SK-N-SH (cell line): Measurements from ENCODE around the gene OXCT1. TPM values are rescaled to one million over a fixed set of nuclear protein-coding genes. Genes with fewer than 3 reads are reported as not detected.

ENCODE experiments used
- CTCF ChIA-PET: fragments of 300-600, 350-600 bp; formaldehyde crosslinking; extraction: SDS; loops from one replicate; lab custom pipeline; 2021; lab: Yijun Ruan, JAX
- POLR2A ChIA-PET: fragments of 350-600 bp; sonication (Branson Sonifier 250); formaldehyde crosslinking; extraction: SDS; loops from one replicate; lab custom pipeline; 2020; ENCODE audit warnings: antibody characterized with exemption, inconsistent platforms; lab: Yijun Ruan, JAX
- DNase-seq: peaks from one replicate; pipeline ENCODE4 v3.0.0; 2012
- H2AFZ ChIP-seq: fragments of 200-600 bp; sonication (generic); 2 replicates; pipeline ENCODE4 v1.8.1; 2016; ENCODE audit warnings: antibody characterized with exemption, mild to moderate bottlenecking, low read depth
- H3F3A ChIP-seq: fragments of 200-600 bp; sonication (generic); replicated peaks from 2 replicates; pipeline ENCODE3; 2016; ENCODE audit warnings: antibody characterized with exemption, mild to moderate bottlenecking; ENCODE audit not compliant: insufficient read depth
- H3K27ac ChIP-seq, 2 experiments: fragments of 200-500 bp in 1 of 2; fragments of 200-600 bp in 1 of 2; sonication (Bioruptor generic) in 1 of 2; sonication (generic), shearing (Covaris generic) in 1 of 2; 2 replicates each; pipeline versions ENCODE4 v1.5.1 to v1.6.1; 2014 to 2016; ENCODE audit warnings: low read depth in 2 of 2, inconsistent platforms in 1 of 2, low read length in 1 of 2, mild to moderate bottlenecking in 1 of 2, mixed read lengths in 1 of 2
- H3K27me3 ChIP-seq: fragments of 200-600 bp; sonication (generic), shearing (Covaris generic); 2 replicates; pipeline ENCODE4 v1.6.1; 2016; ENCODE audit warnings: mixed run types; ENCODE audit not compliant: insufficient read depth
- H3K36me3 ChIP-seq, 2 experiments: fragments of 200-500 bp in 1 of 2; fragments of 200-600 bp in 1 of 2; sonication (Bioruptor generic) in 1 of 2; sonication (generic) in 1 of 2; replicated peaks in 1 of 2; 2 replicates each; pipeline versions ENCODE3 to v1.5.1; 2014 to 2016; ENCODE audit warnings: low read length in 1 of 2, mild to moderate bottlenecking in 1 of 2; ENCODE audit not compliant: insufficient read depth in 2 of 2, control insufficient read depth in 1 of 2
- H3K4me1 ChIP-seq, 2 experiments: fragments of 200-500 bp in 1 of 2; fragments of 200-600 bp in 1 of 2; sonication (Bioruptor generic) in 1 of 2; sonication (generic), shearing (Covaris generic) in 1 of 2; 2 replicates each; pipeline versions ENCODE4 v1.5.1 to v1.6.1; 2014 to 2016; ENCODE audit warnings: low read depth in 1 of 2, low read length in 1 of 2, mixed run types in 1 of 2; ENCODE audit not compliant: insufficient read depth in 2 of 2, control insufficient read depth in 1 of 2
- H3K4me2 ChIP-seq: fragments of 200-600 bp; sonication (generic), shearing (Covaris generic); 2 replicates; pipeline ENCODE4 v1.6.1; 2017; ENCODE audit warnings: mixed run types
- H3K4me3 ChIP-seq, 2 experiments: fragments of 200-500 bp in 1 of 2; fragments of 200-600 bp in 1 of 2; sonication (Bioruptor generic) in 1 of 2; sonication (generic), shearing (Covaris generic) in 1 of 2; 2 replicates each; pipeline versions ENCODE4 v1.5.1 to v1.8.1; 2014 to 2016; ENCODE audit warnings: low read depth in 2 of 2, inconsistent platforms in 1 of 2, low read length in 1 of 2, mild to moderate bottlenecking in 1 of 2, mixed read lengths in 1 of 2, moderate library complexity in 1 of 2
- H3K79me2 ChIP-seq: fragments of 200-600 bp; sonication (generic); 2 replicates; pipeline ENCODE4 v1.8.1; 2017; ENCODE audit warnings: mild to moderate bottlenecking; ENCODE audit not compliant: insufficient read depth
- H3K9ac ChIP-seq: fragments of 200-600 bp; sonication (generic); 2 replicates; pipeline ENCODE4 v1.6.1; 2017; ENCODE audit warnings: mixed run types
- H3K9me2 ChIP-seq: fragments of 200-600 bp; sonication (generic); 2 replicates; pipeline ENCODE4 v1.6.1; 2017; ENCODE audit warnings: mixed run types
- H3K9me3 ChIP-seq: fragments of 200-600 bp; sonication (generic); 2 replicates; pipeline ENCODE4 v1.6.1; 2017; ENCODE audit warnings: mixed run types, mild to moderate bottlenecking, moderate library complexity
- H4K20me1 ChIP-seq: fragments of 200-600 bp; sonication (generic); 2 replicates; pipeline ENCODE4 v1.6.1; 2017; ENCODE audit warnings: mild to moderate bottlenecking, mixed run types; ENCODE audit not compliant: insufficient read depth
- CHD2 ChIP-seq: fragments of 150-350 bp; IDR thresholded peaks from 2 replicates; pipeline ENCODE4 v1.6.1; 2018; ENCODE audit warnings: low read length; ENCODE audit not compliant: partially characterized antibody
- ELF1 ChIP-seq: IDR thresholded peaks from 2 replicates; pipeline ENCODE4 v1.4.0; 2012
- EP300 ChIP-seq, 2 experiments: IDR thresholded peaks; 2 replicates each; pipeline versions ENCODE4 v1.4.0 to v1.6.1; 2012; ENCODE audit warnings: borderline replicate concordance in 1 of 2, low read depth in 1 of 2, low read length in 1 of 2
- EZH2phosphoT487 ChIP-seq: fragments of 200-600 bp; sonication (generic); IDR thresholded peaks from 2 replicates; pipeline ENCODE4 v1.6.1; 2017; ENCODE audit warnings: low read depth, mixed run types, mild to moderate bottlenecking, antibody characterized with exemption, moderate library complexity, borderline replicate concordance
- FOXJ3 ChIP-seq: sonication (generic); formaldehyde crosslinking; IDR thresholded peaks from 2 replicates; pipeline ENCODE4 v1.5.1; 2020; ENCODE audit warnings: mild to moderate bottlenecking, missing genetic modification reagents
- FOXM1 ChIP-seq: IDR thresholded peaks from 2 replicates; pipeline ENCODE4 v1.4.0; 2012; ENCODE audit warnings: low read depth, mild to moderate bottlenecking
- GABPA ChIP-seq: IDR thresholded peaks from 2 replicates; pipeline ENCODE4 v1.4.0; 2012; ENCODE audit warnings: low read depth, mild to moderate bottlenecking
- GATA2 ChIP-seq: sonication (generic); formaldehyde crosslinking; IDR thresholded peaks from 2 replicates; pipeline ENCODE4 v1.5.0; 2020; ENCODE audit warnings: mild to moderate bottlenecking, missing genetic modification reagents
- JUND ChIP-seq: IDR thresholded peaks from 2 replicates; pipeline ENCODE4 v1.4.0; 2012
- MEF2A ChIP-seq: IDR thresholded peaks from 2 replicates; pipeline ENCODE4 v1.4.0; 2012; ENCODE audit warnings: low read depth, borderline replicate concordance
- NRF1 ChIP-seq: IDR thresholded peaks from 2 replicates; pipeline ENCODE4 v1.6.1; 2012; ENCODE audit warnings: low read depth, mild to moderate bottlenecking, low read length
- RAD21 ChIP-seq: IDR thresholded peaks from 2 replicates; pipeline ENCODE4 v1.6.1; 2012; ENCODE audit warnings: mild to moderate bottlenecking, low read length
- RFX5 ChIP-seq: IDR thresholded peaks from 2 replicates; pipeline ENCODE4 v1.6.1; 2012; ENCODE audit warnings: mild to moderate bottlenecking, improper control_type of control experiment, low read length
- SIN3A ChIP-seq: IDR thresholded peaks from 2 replicates; pipeline ENCODE4 v1.6.1; 2012; ENCODE audit warnings: low read depth, mild to moderate bottlenecking, low read length, moderate library complexity, borderline replicate concordance
- TEAD4 ChIP-seq: IDR thresholded peaks from 2 replicates; pipeline ENCODE4 v1.4.0; 2012; ENCODE audit warnings: mild to moderate bottlenecking, borderline replicate concordance; ENCODE audit not compliant: insufficient read depth
- WGBS: methylation state at CpG from one replicate; pipeline ENCODE4 v1.1.6; 2017; ENCODE audit warnings: low lambda C conversion rate; 5-methylcytosine and 5-hydroxymethylcytosine counted together
- polyA plus RNA-seq, 3 experiments: library from polyadenylated mRNA; depleted of rRNA; stranded (reverse); fragments of >200 nt; gene quantifications; 2 replicates each; pipeline ENCODE4 v1.2.3, GENCODE V29; 2012
- TF ChIP-seq, protein P1 (sequence below): fragments of 150-350 bp; IDR thresholded peaks from 2 replicates; pipeline ENCODE4 v1.6.1; 2017; ENCODE audit warnings: antibody characterized with exemption, low read length, low read depth, borderline replicate concordance
- TF ChIP-seq, protein P2 (sequence below): IDR thresholded peaks from 2 replicates; pipeline ENCODE4 v1.4.0; 2012; ENCODE audit warnings: low read depth, borderline replicate concordance
- TF ChIP-seq, protein P3 (sequence below): IDR thresholded peaks from 2 replicates; pipeline ENCODE4 v1.4.0; 2012; ENCODE audit warnings: low read depth, borderline replicate concordance
- TF ChIP-seq, protein P4 (sequence below): IDR thresholded peaks from 2 replicates; pipeline ENCODE4 v1.4.0; 2012; ENCODE audit warnings: low read depth
- TF ChIP-seq, protein P5 (sequence below): fragments of 200-600 bp; sonication (generic); IDR thresholded peaks from 2 replicates; pipeline ENCODE4 v1.6.1; 2017; ENCODE audit warnings: antibody characterized with exemption, mild to moderate bottlenecking, moderate library complexity

Gene OXCT1
- polyA plus RNA-seq, 1 of the 3 experiments (the other 2 are of a cell fraction), result 11.7 TPM

DNA sequence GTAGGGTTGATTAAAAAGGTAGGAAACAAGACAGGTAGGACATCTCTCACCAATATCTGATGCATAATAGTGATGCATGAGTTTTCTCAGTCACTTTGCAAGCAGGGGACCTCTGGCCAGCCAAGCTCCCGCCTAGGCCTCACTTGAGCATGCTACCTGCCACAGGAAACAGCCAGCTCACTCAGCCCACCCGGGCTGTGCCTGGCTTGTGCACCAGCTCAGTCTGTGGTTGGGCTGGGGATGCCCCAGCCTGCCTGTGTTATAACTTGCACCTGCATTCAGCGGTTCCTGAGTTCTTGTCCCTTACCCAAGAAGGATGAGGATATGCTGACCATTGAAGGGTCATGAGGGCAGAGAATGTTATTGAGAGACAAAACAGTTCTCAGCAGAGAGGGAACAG lies 187.0 kb downstream of the OXCT1 start:
- 18% methylated on average over 3 of the region's 3 CpGs for WGBS
- H3F3A ChIP-seq, result no peaks in the 10 kb centered on the region
- no peaks in the 10 kb centered on the region for H3K9me2 ChIP-seq
- TF ChIP-seq TEAD4 (no peak), JUND (no peak), FOXJ3 (CRISPR knock-in tag) (no peak), MEF2A (no peak), RFX5 (no peak)
- TF ChIP-seq, protein P1, sequence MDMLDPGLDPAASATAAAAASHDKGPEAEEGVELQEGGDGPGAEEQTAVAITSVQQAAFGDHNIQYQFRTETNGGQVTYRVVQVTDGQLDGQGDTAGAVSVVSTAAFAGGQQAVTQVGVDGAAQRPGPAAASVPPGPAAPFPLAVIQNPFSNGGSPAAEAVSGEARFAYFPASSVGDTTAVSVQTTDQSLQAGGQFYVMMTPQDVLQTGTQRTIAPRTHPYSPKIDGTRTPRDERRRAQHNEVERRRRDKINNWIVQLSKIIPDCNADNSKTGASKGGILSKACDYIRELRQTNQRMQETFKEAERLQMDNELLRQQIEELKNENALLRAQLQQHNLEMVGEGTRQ, result no peak
- TF ChIP-seq, protein P2, sequence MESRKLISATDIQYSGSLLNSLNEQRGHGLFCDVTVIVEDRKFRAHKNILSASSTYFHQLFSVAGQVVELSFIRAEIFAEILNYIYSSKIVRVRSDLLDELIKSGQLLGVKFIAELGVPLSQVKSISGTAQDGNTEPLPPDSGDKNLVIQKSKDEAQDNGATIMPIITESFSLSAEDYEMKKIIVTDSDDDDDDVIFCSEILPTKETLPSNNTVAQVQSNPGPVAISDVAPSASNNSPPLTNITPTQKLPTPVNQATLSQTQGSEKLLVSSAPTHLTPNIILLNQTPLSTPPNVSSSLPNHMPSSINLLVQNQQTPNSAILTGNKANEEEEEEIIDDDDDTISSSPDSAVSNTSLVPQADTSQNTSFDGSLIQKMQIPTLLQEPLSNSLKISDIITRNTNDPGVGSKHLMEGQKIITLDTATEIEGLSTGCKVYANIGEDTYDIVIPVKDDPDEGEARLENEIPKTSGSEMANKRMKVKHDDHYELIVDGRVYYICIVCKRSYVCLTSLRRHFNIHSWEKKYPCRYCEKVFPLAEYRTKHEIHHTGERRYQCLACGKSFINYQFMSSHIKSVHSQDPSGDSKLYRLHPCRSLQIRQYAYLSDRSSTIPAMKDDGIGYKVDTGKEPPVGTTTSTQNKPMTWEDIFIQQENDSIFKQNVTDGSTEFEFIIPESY, result no peak
- TF ChIP-seq, protein P3, sequence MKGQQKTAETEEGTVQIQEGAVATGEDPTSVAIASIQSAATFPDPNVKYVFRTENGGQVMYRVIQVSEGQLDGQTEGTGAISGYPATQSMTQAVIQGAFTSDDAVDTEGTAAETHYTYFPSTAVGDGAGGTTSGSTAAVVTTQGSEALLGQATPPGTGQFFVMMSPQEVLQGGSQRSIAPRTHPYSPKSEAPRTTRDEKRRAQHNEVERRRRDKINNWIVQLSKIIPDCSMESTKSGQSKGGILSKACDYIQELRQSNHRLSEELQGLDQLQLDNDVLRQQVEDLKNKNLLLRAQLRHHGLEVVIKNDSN, result no peak
- TF ChIP-seq, protein P4, sequence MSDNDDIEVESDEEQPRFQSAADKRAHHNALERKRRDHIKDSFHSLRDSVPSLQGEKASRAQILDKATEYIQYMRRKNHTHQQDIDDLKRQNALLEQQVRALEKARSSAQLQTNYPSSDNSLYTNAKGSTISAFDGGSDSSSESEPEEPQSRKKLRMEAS, result no peak
- no peak overlapping the region for H2AFZ ChIP-seq
- no peaks in the 10 kb centered on the region for H3K36me3 ChIP-seq
- no peak overlapping the region for H3K27ac ChIP-seq
- no peaks in the 10 kb centered on the region for H4K20me1 ChIP-seq
- peaks cover 7% of the 10 kb centered on the region; the same call in 1 of the 2 replicates for H3K9me3 ChIP-seq
- no peak overlapping the region for H3K9ac ChIP-seq
- H3K4me3 ChIP-seq, result no peak overlapping the region
- H3K4me1 ChIP-seq, result no peaks in the 10 kb centered on the region
- CTCF ChIA-PET, result interaction anchor here (0.7 to 2.9 kb wide), 4 partner anchors 11 to 182 kb away, joined by 3 to 7 read pairs (median 6); no protein-coding TSS in a partner anchor
- H3K4me2 ChIP-seq, result no peak overlapping the region
- POLR2A ChIA-PET, result no interaction called here
- no peaks in the 10 kb centered on the region for H3K79me2 ChIP-seq
- DNase-seq, result no peak
- H3K27me3 ChIP-seq, result no peaks in the 10 kb centered on the region; the same call in 1 of the 2 replicates

DNA sequence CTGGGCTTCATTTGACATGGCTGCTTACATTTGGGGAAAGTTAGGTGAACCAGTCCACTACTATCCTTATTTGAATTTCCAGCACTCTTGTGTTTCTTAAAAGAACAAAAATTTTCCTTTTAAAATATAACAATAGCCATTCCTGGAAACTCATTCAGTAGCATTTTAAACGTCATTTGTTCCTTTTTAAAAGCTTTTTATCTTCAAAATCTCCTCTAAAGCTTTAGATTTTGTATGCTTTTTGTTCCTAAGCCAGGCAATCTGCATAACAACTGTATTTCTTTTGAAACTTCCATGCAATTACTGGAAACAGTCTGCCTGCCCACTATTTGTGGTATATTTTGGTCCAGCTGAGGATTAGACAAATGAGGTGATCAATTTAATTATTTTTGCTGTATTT lies 187.6 kb downstream of the OXCT1 start:
- Histone ChIP-seq H3F3A (no peaks in the 10 kb centered on the region), H3K79me2 (no peaks in the 10 kb centered on the region), H3K27me3 (no peaks in the 10 kb centered on the region; the same call in 1 of the 2 replicates), H3K4me3 (no peak overlapping the region), H3K4me2 (no peak overlapping the region), H3K9me2 (no peaks in the 10 kb centered on the region), H3K9me3 (peaks cover 7% of the 10 kb centered on the region; the same call in 1 of the 2 replicates), H2AFZ (no peak overlapping the region), H3K36me3 (no peaks in the 10 kb centered on the region), H3K4me1 (no peaks in the 10 kb centered on the region), H4K20me1 (no peaks in the 10 kb centered on the region), H3K9ac (no peak overlapping the region), H3K27ac (no peak overlapping the region)
- DNase-seq, result no peak
- CTCF ChIA-PET, result interaction anchor here (0.6 to 2.4 kb wide), 4 partner anchors 10 to 182 kb away, joined by 3 to 7 read pairs (median 4); no protein-coding TSS in a partner anchor
- WGBS, result 12% methylated on average over 1 of the region's 1 CpG
- POLR2A ChIA-PET, result no interaction called here
- TF ChIP-seq GABPA (no peak), GATA2 (CRISPR knock-in tag) (no peak), EZH2phosphoT487 (no peak), NRF1 (no peak), FOXM1 (no peak), RAD21 (no peak), SIN3A (no peak), EP300 (IDR thresholded peaks at IDR 0.05; ENCODE audit: borderline replicate concordance in 1 of 2, low read depth in 1 of 2, low read length in 1 of 2) (no peak), ELF1 (no peak), CHD2 (no peak)
- TF ChIP-seq, protein P2, result no peak
- TF ChIP-seq, protein P5, sequence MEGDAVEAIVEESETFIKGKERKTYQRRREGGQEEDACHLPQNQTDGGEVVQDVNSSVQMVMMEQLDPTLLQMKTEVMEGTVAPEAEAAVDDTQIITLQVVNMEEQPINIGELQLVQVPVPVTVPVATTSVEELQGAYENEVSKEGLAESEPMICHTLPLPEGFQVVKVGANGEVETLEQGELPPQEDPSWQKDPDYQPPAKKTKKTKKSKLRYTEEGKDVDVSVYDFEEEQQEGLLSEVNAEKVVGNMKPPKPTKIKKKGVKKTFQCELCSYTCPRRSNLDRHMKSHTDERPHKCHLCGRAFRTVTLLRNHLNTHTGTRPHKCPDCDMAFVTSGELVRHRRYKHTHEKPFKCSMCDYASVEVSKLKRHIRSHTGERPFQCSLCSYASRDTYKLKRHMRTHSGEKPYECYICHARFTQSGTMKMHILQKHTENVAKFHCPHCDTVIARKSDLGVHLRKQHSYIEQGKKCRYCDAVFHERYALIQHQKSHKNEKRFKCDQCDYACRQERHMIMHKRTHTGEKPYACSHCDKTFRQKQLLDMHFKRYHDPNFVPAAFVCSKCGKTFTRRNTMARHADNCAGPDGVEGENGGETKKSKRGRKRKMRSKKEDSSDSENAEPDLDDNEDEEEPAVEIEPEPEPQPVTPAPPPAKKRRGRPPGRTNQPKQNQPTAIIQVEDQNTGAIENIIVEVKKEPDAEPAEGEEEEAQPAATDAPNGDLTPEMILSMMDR, result no peak
